HG03066 (cell line): ENCODE results near the gene NUDCD2.

ENCODE experiments used
- ATAC-seq: cut with Tn5 transposase; IDR thresholded peaks from one replicate; pipeline ENCODE4 v1.9.1; 2021; ENCODE audit warnings: low read depth; ENCODE audit not compliant: unreplicated experiment

Gene NUDCD2, protein sequence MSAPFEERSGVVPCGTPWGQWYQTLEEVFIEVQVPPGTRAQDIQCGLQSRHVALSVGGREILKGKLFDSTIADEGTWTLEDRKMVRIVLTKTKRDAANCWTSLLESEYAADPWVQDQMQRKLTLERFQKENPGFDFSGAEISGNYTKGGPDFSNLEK

DNA sequence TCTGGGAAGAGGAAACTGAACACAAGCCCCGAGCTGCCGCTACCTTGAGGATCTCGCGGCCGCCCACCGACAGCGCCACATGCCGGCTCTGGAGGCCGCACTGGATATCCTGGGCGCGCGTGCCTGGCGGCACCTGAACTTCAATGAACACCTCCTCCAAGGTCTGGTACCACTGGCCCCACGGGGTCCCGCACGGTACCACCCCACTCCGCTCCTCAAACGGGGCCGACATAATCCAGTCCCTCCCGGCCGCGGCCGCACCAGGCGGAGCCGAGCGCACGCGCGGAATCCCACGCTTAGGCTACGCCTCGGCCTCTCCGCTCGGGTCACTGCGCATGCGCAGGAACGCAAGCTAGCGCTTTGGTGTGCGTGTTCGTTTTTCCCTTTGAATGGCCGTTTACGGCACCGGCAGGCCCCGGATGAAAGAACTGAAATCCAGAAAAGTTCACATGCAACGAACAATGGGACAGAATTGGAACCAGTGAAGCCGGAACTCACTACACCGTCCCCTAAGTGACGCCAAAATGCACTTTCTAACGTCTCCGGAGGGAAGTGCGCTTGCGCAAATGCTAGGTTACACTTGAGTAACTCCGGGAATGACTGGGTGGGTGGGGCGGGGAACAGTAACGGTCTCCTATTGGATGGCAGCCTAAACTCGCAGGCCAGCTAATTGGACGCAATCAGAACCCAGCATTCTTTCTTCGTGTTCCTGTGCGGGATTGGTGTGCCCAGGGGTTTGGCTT, at the start of gene NUDCD2:
Gene NUDCD2 (minus strand): TSS at position 284 of the 743 bp plus-strand sequence. CDS start 52 bp downstream, at position 232.
- ATAC-seq = peak; percentile 76

DNA sequence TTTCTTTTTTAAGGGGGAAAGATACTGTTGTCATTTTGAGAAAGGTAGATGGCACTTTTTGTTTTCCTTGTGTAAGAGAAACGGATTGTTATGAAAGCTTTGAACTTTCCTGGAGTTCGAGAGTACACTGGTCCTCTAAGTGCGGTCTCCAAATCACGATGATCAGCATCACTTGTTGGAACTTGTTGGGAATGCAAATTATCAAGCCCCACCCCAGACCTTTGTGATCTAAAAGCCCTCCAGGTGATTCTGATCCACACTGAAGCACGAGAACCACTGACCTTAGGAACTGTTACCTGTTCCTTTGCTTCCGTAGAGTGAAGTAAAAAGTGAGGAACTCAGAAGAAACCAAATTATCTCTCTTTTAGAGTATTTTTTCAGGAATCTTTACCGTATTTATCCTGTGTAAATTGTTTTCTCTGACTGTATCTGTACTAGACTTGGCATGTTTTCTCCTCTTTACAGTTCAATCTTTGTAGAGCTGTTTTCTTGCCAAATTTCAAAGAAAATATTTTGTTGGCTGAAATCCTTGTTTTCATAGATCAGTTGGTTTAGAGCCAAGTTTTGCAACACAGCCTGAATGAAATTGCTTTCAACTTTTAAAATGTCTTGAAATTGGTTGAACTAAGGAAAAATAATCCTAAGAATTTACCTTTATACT, 49.5 kb upstream of the NUDCD2 start:
- ATAC-seq = no peak

DNA sequence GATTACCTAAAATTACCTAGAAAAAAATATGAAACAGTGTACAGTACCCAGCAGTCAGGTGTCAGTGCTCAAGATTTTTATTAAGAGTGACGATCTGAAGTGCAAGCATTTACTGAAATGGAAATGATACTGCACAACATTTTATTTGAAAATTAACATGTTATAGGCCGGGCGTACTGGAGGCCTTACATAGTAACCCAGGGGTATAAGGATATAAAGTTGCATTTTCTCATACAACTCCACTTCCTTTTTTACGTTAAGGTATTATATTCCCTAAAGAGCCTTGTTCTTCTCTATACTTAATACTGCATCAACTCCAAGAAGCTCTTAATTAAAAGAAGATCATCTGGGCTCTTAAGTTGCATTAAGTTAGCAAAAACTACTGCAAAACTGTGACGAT, 48.9 kb upstream of the NUDCD2 start:
- no peak for ATAC-seq

DNA sequence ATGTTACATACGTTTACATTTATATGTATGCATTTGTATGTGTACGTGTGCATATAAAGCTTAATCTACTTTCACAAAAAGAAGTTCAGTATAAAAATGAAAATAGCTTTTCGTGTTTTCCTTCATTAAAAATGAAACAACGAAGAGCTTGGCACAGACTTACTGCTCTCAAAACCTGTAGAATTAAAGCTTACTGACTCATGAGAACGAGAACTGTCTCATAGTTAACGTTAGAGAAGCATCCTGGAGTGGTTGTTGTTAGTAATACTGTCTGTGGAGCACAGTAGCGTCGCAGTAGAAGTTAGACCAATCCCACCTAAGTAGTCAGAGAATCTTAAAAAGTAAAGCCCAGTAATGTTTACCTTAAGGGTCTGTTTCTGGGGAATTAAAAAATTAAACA, 46.8 kb upstream of the NUDCD2 start:
- no peak for ATAC-seq

DNA sequence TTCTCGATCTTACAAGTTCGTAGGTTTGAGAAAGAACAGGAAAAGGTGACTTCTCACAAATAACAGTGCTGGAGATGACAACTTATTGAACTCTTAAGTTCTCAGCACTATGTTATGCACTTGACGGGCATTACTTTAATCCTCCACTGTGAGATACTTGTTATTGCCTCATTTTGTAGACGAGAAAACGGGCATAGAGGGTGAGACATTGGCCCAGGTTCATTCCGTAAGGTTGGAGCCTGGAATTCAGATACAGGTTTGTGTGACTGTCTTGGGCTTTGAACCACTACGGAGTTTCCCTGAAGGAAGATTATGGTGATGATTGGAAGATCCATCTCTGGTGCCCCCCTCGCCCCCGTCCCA, 46.2 kb upstream of the NUDCD2 start:
- ATAC-seq = peak; percentile 5

DNA sequence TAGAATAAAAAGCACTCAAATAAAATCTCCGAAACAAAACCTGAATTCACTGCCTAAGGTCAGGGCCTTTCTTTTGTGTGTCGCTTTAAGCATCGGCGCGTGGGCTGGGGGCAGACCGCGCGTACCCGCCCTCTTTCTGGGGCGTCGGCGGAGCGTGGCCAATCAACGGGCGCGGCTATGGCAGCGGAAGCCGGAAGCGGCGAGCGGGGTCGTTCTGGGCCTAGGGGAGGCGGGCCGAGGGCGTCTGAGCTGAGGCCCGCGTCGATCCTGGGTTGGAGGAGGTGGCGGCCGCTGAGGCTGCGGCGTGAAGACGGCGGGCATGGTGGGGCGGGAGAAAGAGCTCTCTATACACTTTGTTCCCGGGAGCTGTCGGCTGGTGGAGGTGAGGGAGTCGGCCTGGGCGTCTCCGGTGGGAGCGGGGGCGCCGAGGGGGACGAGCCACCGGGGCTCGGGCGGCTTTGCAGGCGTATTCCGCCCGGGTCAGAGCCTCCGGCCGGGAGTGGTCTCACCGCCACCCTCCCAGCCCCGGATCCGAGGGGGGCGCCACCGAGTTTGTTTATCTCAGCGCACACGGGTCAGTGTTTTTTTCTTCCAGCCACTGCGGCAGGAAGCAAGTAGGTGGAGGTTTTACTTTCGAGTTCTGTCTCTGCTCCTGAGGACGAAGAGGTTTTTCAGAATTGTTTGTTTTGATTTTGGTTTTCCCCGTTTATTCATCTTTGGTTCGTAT, 45.6 kb upstream of the NUDCD2 start, which contains the start of gene MAT2B:
Gene MAT2B (plus strand): TSS at position 252 of the 727 bp plus-strand sequence. CDS start 68 bp downstream, at position 320.
- ATAC-seq = peak; percentile 82

DNA sequence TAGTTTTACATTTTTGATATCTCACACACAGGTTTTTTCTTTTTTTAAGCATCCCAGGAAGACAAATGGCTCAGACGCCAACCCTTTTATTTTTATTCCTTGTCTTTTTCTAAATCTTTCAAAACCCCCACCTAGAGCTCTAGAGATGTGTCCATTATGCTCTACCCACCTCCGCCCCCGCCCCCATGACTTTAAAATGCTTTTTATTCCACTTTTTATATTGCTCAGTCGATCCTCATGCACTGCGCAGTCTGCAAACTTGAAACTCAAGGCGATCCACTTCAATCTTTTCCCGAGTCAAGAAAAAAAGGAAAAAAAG, 45.1 kb upstream of the NUDCD2 start:
- ATAC-seq = peak; percentile 4

DNA sequence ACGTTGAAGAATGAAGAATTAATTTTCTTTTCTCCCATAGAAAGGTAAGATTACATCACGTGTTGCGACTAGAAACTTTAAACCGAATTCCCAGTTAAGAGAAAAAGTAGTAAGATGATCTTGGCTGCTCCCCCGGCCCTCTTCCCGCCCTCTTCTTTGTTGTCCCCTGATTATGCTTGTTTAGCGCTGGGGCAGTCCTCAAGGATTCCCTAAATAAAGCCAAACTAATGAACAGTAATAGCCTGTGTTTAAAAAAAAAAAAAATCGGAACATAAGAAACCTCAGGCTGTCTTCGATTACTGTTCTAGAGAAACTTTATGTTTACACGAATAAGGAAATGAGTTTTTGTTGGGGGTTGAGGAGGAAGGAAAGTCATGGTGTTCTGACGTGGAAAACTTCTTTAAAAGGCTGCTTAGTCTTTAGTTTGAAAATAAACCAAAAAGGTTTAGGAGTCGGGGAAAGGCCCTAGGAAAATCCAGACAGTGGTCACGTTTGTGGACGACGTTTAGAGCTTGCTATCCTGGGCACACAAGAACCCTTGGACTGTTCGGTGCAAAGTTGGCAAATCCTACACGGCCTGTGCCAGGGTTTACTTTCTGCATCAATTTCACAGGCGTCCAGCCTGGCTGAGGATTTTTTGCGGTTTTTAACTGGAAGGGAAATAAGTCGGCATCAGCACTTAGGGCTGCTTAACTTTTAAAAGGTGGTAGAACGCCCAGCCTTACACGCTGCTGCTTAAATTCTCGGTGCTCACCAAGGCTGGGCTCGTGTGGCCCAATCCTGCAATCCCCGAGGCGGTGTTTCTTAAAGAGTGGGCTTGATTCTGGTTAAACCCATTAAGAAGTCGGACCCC, 44.4 kb upstream of the NUDCD2 start:
- no peak for ATAC-seq

DNA sequence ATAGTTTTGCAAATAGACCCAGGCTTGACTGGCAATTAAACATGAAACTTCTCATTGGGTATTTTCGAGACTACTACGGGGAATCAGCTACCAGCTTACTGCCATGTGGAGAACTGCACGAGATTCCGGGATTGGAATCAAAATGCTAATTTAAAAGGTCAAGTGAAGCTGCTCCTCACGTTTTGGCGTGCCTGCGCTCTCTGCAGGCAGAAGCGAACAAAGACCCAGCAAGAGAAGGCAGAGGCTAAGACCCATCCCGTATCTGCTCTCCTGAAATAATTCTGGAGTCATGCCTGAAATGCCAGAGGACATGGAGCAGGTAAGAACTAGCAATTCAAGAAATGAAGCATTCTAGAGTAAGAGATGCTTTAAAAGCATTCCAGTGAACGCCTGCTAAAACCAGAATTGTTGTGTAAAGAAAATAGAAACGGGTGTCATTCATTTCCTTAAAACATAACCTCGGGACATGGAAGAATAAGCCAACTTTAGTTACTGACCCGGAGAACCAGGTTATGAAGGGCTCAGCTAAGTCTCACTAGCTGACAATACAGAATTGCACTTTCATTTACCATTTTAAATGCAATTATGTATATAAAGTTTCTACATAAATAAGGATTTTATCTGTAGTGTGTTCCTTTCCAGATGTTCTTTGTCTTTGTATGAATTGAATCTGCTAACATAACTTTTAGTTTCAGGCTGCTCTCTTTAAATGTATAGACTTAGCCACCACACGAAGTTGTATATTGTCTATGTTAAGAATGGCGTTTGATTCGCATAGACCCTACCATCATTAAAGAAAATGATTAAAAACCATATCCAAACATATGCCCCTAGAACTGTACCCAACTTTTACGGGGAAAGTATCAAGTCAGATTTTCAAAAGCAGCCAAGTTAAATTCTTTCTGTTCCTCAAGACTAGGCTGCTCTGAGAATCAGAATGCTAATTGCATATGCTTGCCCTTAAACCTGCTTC, 43.5 kb upstream of the NUDCD2 start:
- ATAC-seq = peak; percentile 8

DNA sequence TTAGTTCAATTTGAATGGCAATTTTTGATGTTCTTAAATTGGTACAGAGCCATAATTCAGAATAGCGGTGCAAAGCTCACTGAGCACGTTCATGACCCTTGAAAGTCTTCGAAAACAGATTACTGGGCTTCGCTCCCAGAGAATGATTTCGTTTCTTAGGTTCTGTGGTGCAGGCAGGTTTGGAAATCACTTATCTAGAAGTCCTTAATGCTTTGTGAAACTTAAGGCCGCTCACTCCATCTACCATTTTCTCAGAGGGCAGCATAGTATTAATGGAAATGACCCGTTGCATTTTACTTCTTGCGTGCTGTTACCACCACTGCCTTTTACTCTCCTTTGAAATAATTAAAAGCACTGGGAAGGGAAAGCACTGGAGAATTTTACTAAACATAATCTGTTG, 42.6 kb upstream of the NUDCD2 start:
- no peak for ATAC-seq

DNA sequence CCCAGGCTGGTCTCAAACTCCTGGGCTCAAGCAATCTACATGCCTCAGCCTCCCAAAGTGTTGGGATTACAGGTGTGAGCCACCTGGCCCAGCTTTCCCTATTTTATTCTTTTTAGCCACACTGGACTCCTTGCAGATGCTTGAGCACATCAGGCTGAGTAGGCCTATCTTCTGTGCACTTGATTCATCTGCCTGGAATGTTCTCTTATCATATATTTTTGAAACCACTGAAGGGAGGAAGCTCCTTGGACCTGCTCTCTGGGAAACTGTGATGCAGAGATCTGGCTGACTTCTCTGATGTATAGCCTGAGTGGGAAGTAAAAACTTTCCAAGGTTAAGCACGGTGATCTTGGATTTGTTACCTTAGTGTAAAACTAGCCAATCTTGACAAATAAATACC, 39.0 kb upstream of the NUDCD2 start:
- no peak for ATAC-seq

DNA sequence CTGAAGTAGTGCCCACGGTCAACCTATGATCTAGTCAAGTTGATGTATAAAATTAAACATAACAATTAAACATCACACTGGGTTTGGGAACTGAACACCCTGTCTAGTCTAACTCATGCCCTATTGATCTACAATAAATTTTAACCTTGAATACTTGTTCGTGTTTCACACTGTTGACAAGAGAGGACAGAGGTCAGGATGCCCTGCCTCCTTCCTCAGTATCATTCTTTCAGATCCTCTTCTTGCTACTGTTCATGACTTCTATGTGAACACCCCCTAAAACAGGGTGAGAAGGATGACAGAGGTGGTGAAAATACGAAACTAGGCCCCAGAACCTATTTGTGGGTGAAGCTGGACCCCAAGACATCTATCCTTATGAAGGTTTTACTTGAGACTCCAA, 37.4 kb upstream of the NUDCD2 start:
- ATAC-seq = no peak

DNA sequence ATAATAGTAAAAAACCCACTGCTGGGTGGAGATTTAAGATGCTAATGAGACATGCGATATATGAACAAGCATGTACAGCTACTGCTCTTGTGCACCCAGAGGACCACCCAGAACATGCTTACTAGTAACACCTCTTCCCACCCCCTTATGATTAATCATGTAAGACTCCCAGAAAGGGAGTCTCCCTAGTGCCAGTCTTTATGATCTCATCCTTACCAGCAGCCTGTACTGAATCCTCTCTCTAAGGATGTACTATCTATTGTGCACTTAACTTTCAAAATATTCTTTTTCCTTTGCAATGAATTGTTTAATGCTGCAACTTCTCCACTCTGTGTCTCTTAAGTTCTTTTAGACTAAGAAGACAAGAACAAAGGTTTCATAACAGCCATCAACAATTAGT, 36.4 kb upstream of the NUDCD2 start:
- ATAC-seq = no peak

DNA sequence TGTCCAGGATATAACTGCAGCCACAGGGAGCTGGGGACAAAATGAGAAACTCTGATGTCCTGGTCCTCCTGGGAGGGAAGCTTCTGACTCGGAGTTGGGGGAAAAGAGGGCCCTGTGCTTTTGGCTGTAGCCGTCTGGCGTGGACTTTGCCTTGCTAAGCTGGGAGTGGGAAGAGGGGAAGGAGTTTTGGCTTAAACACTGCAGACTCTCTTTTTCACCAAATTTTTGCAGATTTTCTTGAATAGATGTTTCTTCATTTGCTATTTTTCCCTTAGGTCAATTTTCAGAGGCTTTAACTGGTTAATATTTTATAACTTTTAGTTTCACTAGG, 29.8 kb upstream of the NUDCD2 start:
- ATAC-seq = no peak

DNA sequence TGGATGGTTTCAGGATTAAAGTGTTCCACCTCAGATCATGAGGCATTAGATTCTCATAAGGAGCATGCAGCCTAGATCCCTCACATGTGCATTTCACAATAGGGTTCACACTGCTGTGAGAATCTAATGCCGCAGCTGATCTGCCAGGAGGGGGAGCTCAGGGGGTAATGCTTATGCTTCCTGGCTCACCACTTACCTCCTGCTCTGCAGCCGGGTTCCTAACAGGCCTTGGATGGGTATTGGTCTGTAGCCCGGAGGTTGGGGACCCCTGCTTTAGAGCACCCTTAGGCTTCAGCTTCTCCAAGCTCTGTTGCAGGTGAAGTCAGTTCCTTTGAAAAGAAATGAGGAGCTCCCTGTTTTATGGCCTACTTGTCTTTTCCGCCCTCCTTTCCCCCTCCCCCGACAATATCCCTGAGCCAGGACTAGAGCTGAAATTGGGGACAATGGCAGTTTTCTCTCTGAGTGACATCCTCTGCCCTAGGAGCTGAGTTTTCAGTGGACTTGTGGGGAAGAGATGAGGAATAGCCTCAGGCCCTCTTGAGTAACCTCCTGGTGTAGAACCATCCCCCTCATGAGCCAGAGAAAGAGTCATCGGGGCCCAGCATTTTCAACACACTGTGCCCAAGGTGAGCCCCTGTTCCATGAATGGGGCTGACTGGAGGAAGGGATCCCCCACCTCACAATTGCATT, 29.3 kb upstream of the NUDCD2 start:
- ATAC-seq = no peak

DNA sequence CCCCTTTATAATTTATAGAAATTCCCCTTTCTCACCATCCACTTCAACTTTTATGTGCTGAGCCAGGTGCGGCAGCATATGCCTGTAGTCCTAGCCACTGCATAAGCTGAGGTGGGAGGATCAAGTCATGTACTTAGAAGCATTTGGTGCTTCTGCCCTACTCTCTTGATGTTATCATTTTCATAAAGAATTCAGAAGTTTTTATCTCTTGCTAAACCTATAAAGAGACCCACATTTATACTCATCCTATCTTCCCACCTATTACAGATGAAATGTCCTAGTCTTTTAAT, 19.0 kb upstream of the NUDCD2 start:
- ATAC-seq = no peak

DNA sequence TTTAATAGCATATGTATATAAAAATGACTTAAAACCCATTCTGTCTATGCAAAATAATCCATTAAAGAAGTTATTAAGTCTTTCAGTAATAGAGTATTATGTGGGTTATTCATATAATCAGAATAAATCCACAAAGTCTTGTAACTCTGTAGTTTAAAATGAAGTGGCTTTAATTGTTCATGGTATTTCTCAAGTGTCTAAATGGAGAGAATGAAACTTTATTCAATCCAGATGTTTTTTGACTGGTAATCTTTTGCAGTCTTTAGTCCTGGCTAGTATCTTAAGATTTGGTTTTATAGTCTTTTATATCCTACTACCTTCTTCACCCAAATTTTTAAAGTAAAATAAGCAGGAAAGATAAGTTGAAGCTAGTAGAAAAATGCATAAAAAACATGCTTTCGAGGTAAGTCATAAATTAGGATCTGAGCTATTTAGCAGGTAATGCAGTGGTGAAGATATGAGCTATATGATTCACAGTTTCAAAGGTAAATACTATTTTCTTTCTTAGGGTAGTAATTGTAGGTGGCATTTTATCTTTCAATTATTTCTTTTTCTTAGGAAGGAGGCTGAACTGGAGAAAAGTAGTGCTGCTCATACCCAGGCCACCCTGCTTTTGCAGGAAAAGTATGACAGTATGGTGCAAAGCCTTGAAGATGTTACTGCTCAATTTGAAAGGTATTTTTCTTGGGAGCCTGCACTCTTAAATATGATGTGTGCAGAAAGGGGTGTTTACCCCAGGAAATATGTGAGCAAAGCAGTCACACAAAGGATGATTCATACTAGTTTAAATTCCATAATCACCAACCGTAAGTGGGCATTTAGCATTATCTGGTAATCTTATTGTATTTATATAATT, 18.5 kb upstream of the NUDCD2 start:
- ATAC-seq = no peak

DNA sequence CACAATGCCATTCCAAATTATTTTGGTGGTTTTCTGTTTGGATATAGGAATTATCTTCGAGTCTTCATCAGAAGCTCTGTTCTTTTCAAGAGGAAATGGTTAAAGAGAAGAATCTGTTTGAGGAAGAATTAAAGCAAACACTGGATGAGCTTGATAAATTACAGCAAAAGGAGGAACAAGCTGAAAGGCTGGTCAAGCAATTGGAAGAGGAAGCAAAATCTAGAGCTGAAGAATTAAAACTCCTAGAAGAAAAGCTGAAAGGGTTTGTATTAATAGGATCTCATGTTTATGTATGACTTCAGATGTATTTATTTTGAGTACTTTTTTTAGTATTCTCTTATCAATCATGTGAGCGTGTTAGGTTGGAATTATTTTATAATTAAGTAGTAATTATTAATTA, 15.5 kb upstream of the NUDCD2 start:
- ATAC-seq = no peak
